GM19328 (cell line): Measurements from ENCODE around the gene FMO2.
A peak's percentile ranks its signal among the peaks of the same experiment; 100 is the strongest.
"Not testable (repeated sequence)": the region's sequence is repeated elsewhere in the genome, so short reads cannot be mapped to it uniquely, and the experiment has no call there.

ENCODE experiments used
- ATAC-seq: cut with Tn5 transposase; IDR thresholded peaks from one replicate; pipeline ENCODE4 v1.9.1; 2021; ENCODE audit warnings: mild to moderate bottlenecking, moderate library complexity; ENCODE audit not compliant: unreplicated experiment

Gene FMO2

GRCh38 chr1:171218661-171219060 lies 33.6 kb downstream of the FMO2 start:
- no peak for ATAC-seq

DNA sequence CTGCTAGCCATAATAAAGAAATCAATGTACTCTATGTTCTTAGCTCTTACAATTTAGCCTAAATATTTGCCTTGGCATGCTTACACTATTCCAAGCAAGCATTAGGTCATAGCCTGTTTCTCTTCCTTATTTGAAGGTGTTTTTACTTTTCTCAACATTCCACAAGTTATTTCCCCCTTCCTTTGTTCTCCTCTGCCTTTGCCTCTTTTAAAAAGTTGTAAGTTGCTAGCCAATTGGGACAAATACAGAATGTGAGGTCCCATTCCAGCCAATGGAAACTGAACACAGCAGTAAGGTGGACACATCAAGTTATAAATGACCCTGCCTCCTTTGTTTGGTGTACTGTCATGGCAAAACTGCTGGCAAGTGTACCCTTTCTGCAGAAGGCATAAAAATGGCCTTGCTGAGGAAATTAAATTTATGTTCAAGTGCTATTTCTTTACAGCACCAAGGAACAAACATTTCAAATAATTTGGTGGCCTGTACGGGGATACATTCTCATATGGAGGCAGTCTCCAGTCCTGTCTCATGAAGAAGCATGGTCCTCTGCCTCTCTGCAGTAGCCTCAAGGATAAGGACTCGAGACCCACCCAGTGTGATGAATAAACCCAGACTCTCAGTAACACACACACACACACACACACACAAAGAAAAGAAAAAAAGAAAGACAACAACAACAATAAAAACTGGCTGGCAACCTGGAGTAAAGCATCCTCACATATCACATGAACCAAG lies 34.4 kb downstream of the FMO2 start:
- ATAC-seq, result no peak

DNA sequence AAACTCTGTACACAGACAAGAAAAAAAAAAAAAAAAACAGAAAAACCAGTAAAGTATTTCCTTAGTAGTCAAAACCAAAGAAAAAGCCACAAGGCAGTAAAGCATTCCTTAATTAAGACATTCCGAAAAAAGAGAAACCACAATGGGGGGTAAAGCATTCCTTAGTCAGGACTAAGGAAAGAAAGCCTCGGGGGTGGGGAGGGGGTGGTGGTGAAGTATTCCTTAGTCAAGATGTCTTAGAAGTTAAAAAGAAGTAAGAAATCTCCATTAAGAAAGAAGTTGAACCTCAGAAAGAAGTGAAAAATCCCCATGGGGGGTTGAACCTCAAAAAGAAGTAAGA lies 35.0 kb downstream of the FMO2 start:
- ATAC-seq, result no peak

DNA sequence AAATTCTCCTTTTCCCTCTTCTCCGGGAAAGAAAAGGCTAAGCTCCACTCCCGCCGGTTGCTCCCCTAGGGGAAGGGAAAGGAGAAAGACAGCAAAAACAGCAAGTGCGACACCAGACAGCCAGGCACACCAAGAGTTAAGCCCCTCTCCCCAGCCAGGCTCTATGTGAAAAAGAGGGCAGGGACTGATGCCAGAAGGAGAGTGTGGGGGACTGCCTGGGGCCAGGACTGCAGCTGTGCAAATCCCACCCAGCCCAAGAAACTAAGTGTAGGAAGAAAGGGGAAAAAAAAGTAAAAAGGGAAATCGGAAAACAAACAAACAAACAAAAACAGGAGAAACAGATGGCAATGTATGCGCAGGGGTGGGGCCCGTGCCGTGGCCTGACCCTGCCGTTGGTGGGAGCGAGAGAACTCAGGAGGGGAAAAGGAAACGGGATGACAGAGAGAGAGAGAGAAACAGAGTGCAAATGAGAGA lies 35.5 kb downstream of the FMO2 start:
- no peak for ATAC-seq

DNA sequence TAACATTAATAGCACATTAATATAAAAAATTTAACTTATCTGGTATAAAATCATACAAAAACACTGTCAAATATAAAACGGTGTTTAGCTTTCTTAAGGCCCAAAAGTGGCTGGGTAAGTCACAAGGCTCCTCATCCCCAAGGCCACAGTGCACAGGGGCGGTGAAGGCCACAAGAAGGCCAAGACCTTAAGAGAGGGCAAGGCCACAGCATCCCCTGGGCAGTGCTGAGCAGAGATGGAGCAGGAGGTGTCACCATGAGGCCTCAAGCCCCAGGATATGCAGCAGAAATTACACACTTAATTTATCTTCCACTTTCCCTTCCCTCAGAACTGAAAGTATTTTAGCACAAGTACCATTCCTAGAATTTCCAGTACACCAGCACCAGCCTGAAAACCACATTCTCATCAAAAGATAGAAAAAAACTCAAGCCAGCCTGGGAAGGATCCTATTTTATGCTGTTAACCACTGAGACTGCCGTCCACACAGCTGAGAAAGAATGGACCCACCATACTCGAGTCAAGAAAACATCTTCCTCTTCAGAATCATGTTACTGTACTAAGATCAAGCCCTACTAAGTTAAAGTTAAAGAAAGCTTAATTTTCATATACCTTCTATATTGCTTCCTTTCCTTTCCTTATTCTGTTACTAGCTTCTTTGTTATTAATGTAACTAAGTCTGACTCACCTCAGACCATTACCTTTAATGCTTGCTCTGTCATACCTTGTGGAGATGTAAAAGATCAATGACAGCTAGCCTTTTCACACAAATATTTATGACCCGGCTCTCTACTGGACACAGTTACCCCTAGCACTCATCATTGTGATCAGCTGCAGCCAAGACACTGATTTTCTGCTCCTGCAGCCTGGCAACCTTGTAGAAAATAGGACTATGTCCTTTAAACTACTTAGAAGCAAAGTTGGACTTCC lies 36.8 kb downstream of the FMO2 start:
- ATAC-seq, result no peak

DNA sequence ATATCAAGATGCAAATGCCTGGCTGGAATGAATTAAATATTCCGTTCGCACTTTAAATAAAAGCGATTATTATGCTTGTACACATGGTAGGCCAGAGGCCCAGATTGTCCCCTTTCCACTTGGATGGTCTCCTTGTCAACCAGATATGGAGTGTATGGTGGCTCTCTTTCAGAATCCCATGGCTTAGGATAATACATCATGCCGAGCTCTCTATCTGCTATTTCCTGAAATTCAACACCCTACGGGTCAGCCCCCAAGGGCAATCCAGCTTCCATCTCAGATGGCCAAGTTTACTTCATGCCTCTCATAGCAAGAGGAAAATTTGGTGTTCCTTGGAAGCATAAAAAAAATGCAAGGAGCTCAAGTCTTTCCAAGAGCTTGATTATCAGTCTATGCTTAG lies 37.8 kb downstream of the FMO2 start:
- no peak for ATAC-seq

DNA sequence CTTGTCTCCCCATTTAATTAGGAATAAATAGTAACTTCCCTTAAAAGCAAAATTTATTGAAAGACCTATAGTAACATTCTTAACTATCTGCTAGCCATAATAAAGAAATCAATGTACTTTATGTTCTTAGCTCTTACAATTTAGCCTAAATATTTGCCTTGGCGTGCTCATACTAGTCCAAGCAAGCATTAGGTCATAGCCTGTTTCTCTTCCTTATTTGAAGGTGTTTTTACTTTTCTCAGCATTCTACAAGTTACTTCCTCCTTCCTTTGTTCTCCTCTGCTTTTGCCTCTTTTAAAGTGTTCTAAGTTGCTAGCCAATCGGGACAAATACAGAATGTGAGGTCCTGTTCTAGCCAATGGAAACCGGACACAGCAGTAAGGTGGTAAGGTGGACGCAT lies 39.2 kb downstream of the FMO2 start:
- not testable (repeated sequence) for ATAC-seq

DNA sequence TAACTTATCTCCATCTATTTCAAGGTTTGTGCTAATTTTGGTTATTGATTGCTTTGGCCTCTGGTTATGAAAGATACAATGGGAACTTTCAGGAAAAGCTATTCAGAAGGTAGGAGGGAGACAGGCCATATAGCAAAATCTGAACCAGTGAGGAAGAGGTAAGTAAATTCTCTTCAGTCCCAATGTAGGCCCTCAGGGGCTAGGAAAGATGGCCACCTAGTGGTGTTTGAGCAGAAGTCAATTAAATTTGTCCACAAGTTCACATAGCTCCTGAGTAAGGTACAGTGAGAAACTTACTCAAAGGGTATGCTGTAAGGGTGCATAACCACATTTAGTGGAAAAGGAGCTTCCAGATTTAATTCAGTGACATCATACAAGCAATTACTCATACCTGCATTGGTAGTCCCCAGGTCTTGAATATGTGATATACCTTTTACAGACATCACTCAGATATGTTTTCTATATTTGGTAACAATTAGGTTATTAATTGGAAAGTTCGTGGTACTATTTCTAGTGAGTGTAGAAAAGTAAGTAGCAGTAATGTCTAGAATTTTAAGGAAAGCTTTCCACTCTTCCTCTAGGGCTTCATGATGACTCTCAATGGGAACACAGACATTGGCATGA lies 41.8 kb downstream of the FMO2 start:
- ATAC-seq, result peak; percentile 85

GRCh38 chr1:171231326-171231725 lies 46.2 kb downstream of the FMO2 start:
- ATAC-seq, result no peak

- no peak for ATAC-seq
These were observed 48.1 kb downstream of the FMO2 start for GRCh38 chr1:171233183-171233582.

- not testable (repeated sequence) for ATAC-seq
These were observed 51.1 kb downstream of the FMO2 start for GRCh38 chr1:171236231-171236630.

DNA sequence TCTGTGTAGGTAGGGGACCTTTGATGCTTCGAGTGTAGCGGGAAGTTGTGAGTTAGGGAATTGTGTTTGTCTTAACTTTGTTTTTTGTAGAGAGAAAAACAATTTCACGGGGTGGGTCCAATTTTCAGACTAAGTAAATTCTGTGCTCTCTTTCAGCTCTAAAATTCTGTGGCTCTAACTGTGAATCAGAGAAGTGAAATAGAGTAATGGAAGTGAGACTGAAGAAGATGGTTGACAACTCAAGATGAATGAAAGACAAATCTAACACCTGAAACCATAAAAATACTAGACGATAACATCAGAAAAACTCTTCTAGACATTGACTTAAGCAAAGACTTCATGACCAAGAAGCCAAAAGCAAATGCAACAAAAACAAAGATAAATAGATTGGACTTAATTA lies 58.8 kb downstream of the FMO2 start:
- ATAC-seq, result no peak

DNA sequence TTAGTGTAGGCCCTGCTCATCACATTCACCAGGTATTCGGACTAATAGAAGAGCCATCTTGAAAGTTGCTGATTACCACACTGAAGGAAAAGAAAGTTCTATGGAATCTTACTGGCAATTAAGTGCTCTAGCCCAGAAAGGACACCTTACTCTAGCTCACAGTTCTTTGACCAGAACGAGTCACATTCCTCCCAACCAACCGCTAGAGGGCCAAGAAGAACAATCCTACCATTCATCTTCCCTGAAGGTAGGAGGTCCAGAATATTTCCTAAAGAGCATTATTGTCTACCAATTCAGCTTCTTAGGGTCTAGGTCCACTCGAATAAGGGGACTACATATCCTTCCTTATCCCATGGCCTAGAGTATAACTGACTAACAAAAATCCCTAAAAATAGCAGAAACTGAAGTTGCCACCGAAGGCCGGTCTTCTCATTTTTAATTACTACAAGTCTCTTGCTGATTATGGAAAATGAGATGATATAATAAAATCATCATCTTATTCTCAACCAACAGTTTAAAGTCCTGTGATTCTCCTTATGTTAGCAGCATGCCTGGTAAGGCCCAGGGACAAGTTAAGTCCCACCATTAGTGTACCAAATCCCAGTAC lies 60.5 kb downstream of the FMO2 start:
- ATAC-seq, result peak; percentile 75

DNA sequence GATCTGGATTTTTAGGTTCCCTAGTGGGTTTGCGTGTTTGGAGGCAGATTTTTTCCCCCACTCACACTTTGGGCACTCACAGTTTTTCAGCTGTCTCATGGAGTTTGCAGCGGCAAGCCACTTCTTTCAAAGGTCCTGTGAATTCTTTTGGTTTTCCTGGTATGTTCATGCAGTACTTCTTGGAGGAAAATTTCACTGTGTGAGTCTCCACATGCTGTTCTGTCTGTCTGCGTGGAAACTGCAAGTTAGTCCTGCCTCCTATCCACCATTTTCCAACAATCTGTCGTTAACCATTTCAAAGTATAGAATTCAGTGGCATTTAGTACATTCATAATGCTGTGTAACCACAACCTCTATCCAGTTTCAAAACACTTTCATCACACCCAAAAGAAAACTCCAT lies 62.4 kb downstream of the FMO2 start:
- no peak for ATAC-seq

GRCh38 chr1:171248302-171248701 lies 63.2 kb downstream of the FMO2 start, which contains the start of gene FMO1:
TSS of gene FMO1 (plus strand) at chr1:171248494. CDS start at chr1:171258088, 9,594 bp downstream.
- no peak for ATAC-seq

- ATAC-seq, result no peak
These were observed 63.7 kb downstream of the FMO2 start for GRCh38 chr1:171248841-171249240.

- no peak for ATAC-seq
These were observed 65.2 kb downstream of the FMO2 start for GRCh38 chr1:171250263-171250662.

DNA sequence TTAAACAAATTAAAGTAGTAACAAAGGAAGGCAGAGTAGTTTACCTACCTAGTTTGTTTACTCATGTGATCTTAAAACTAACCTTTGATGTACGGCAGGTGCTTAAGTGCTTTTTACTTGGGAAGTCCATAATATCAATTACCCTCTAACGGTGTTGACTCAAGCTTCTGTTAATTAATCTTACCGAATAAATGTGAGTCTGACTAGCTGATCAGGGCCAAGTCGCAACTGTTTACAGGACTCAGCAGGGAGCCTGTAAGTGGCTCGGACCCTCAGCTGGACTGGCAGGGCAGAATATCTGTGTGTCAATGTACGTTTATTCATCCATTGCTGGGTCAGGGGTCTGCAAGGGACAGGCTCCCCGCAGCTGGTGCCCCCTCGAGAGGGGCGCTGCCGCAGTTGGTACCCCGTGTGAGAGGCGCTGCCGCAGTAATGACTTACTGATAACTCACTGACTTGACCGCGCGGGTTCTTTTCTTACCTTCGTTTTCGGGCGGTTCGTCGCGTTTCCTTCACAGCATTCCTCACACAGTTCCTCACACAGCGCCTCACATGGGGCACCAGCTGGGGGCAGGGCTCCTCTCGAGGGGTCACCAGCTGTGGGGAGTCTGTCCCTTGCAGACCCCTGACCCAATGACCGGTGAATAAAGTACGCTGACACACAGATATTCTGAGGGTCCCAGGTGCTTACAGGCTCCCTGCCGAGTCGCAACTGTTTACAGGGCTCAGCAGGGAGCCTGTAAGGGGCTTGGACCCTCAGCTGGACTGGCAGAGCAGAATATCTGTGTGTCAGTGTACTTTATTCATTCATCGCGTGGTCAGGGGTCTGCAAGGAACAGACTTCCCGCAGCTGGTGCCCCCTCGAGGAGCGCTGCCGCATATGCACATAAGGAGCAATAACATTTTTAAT lies 66.2 kb downstream of the FMO2 start:
- ATAC-seq, result no peak

GRCh38 chr1:171251952-171252300 lies 66.8 kb downstream of the FMO2 start:
- ATAC-seq, result no peak

DNA sequence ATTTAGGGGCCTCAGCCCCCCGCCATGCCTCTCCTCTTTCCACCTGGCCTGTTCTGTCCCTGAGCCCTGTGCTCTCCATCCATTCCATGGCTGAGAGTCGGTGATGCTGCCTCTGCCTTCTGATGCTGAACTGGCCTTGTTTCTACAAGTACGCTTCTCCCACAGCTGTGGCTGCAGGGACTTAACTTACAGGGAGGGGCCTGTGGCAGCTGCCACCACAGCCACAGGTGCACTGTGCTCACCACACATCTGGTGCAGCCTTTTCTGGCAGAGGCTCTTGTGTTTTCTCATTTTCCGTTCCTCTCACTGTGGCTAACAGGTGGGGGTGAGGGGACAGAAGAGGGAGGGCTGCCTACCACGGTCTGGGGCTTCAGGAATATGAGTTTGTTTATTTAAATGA lies 67.4 kb downstream of the FMO2 start:
- ATAC-seq, result peak; percentile 91
